Fibroblast of the aortic adventitia (primary cell): ENCODE results near the gene MYO1H. TPM values are rescaled to one million over a fixed set of nuclear protein-coding genes. Genes with fewer than 3 reads are reported as not detected.
A peak's percentile ranks its signal among the peaks of the same experiment; 100 is the strongest.
"Not testable (repeated sequence)": the region's sequence is repeated elsewhere in the genome, so short reads cannot be mapped to it uniquely, and the experiment has no call there.

Experiments
- DNase-seq: peaks from one replicate; pipeline ENCODE4 v3.0.0-alpha.2; 2010; ENCODE audit warnings: low read depth
- H3K4me3 ChIP-seq: 2 replicates; pipeline ENCODE4 v1.5.1; 2011; ENCODE audit warnings: low read depth, mild to moderate bottlenecking, control low read depth, low read length, moderate library complexity
- total RNA-seq: library from RNA; depleted of rRNA; stranded (reverse); fragments of >200 nt; gene quantifications from 2 replicates; pipeline ENCODE4 v1.2.3, GENCODE V29; 2012; ENCODE audit warnings: low replicate concordance
- TF ChIP-seq, protein P1 (sequence below): IDR thresholded peaks from 2 replicates; pipeline ENCODE4 v1.5.1; 2011; ENCODE audit warnings: mild to moderate bottlenecking, low read length, control low read depth, inconsistent platforms; ENCODE audit not compliant: insufficient read depth

Gene MYO1H
- total RNA-seq, 1 donor, result not detected

DNA sequence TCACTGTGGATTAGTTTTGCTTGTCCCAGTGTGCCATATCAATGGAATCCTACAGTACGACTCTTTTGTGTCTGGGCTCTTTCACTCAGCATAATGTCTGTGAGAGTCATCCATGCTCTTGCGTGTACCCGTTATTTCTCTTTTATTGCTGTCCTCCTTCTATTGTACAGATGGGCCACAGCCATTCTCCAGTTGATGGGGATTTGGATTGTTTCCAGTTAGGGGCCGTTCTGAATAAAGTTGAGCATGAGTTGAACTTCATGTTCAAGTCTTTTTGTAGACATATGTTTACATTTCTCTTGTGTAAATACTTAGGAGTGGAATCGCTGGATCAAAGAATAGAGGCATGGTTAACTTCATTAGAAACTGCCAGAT, 38.3 kb downstream of the MYO1H start:
- no peak overlapping the region for H3K4me3 ChIP-seq
- TF ChIP-seq, protein P1, sequence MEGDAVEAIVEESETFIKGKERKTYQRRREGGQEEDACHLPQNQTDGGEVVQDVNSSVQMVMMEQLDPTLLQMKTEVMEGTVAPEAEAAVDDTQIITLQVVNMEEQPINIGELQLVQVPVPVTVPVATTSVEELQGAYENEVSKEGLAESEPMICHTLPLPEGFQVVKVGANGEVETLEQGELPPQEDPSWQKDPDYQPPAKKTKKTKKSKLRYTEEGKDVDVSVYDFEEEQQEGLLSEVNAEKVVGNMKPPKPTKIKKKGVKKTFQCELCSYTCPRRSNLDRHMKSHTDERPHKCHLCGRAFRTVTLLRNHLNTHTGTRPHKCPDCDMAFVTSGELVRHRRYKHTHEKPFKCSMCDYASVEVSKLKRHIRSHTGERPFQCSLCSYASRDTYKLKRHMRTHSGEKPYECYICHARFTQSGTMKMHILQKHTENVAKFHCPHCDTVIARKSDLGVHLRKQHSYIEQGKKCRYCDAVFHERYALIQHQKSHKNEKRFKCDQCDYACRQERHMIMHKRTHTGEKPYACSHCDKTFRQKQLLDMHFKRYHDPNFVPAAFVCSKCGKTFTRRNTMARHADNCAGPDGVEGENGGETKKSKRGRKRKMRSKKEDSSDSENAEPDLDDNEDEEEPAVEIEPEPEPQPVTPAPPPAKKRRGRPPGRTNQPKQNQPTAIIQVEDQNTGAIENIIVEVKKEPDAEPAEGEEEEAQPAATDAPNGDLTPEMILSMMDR, result no peak
- no peak for DNase-seq

DNA sequence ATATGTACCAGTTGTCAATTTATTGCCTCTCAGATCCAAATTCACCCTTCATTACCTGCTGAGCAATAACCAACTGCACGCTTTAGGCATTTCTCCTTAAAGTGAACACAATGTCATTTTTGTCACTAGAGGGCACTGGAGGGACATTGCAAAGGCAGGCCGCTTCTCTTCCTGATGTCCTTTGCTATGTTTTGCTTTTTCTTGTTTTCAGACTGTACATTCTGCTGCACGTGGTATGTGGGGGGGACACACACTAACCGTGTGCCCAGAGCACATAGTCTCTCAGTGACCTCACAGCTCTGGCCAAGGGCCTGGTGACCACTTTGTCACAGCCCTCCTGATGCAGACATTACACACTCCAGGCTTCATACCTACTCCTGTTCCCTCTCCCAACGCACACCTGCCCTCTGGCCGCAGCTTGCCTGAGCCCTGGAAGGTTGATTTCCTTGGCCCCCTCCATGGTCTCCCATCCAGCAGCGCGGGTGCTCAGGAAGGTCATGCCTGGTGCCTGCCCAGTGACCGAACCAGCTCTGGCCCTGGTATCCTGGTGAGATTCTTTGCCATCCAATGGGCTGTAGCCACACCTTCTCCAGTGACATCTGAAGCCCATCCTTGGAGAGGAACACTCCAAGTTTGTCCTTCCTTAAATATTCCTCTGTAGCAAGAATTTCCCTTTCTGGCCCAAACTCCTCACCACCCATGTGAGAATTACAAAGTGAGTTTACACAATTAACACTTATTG, 39.9 kb downstream of the MYO1H start:
- peak; percentile 53 for DNase-seq
- H3K4me3 ChIP-seq, result no peak overlapping the region
- TF ChIP-seq, protein P1, result peak; percentile 63

DNA sequence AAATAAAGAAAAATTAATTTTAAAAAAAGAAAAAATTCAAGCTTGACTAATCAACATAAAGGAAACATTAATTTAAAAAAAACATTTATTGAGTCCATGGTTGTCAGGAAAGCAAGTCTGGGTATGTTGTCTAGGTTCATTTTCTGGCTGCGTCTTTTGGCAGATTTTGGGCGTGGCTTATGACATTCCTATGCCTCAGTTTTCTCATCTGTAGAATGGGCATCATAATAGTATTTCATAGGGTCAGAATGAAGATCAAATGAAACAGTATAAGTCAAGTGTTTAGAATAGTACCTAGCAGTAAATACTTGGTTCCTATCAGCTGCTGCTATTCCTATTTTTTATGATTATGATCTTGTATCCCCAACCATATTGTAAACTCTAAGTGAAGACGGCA, 40.5 kb downstream of the MYO1H start:
- TF ChIP-seq, protein P1, result no peak
- no peak for DNase-seq
- no peak overlapping the region for H3K4me3 ChIP-seq

DNA sequence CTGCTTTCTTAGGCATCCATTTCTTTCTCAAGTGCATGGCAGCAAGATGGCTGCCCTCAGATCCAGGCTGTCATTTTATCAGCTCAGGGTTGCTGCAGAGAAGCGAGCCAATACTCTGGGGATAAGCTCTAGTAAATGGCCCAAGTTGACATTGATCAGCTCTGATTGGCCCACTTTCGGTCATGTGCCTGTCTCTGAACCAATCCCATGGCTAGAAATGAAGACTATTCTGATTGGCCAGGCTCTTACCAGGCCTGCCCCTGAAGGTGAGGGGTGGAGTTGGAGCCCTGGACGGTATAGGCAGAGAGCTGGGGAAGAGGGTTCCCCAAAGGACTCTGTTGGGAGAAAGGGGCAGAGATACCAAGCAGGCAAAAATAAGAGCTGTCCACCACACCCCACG, 41.4 kb downstream of the MYO1H start:
- DNase-seq, result no peak
- TF ChIP-seq, protein P1, result no peak

DNA sequence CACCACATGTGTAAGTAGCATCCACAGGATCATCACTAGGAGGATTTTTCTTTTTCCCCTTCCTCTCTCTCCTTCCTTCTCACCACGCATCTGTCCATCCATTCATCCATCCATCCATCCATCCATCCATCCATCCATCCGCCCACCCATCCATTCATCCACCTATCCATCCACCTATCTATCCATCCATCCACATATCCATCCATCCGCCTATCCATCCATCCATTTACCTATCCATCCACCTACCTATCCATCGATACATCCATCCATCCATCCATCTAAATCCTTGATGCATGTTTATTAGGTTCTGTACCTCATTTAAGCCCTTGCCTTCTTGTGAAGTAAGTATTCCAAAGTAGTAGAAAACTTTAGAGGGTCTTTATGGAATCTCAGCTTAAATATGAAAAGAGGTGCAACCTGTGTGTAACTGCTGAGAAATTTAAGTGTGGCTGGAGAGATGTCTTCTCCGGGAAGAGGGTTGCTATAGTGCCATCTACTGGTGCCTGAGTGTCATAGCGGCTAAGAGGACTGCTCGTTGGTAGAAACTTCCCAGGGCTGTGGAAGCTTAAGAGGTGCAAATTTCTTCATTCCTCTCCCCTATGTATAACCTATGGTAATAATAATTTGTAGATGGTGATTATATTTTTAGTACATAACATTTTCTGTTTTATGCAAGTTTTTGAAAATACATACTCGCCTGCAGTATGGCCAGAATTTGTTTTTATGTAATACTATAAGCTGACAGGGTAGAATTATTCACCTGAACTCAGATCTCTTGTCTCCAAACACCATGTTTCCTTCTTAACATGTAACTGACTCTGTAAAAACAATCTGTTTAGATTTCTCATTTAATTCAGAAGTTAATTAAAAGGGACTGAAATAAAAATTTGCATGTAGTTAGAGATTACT, 46.0 kb downstream of the MYO1H start:
- TF ChIP-seq, protein P1, result peak; percentile 95
- peak; percentile 73 for DNase-seq
- no peak overlapping the region for H3K4me3 ChIP-seq

More for the DNA sequence above, 41.4 kb downstream of the MYO1H start:
- H3K4me3 ChIP-seq, result no peak overlapping the region

DNA sequence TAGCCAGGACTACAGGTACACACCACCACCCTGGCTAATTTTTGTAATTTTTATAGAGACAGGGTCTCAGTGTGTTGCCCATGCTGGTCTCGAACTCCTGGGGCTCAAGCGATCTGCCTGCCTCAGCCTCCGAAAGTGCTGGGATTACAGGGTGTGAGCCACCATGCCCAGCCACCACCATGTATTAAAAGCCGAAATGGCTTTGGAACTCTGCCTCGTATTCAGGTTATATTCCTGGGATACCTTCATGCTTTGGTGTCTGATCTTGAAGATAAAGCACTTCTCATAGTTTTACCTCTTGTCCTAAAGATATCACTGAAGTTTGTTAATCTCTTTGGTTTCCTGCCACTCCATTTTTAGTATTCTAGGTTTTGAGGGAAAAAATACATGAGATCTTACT, 47.2 kb downstream of the MYO1H start:
- TF ChIP-seq, protein P1, result no peak
- H3K4me3 ChIP-seq, result no peak overlapping the region
- DNase-seq, result no peak

DNA sequence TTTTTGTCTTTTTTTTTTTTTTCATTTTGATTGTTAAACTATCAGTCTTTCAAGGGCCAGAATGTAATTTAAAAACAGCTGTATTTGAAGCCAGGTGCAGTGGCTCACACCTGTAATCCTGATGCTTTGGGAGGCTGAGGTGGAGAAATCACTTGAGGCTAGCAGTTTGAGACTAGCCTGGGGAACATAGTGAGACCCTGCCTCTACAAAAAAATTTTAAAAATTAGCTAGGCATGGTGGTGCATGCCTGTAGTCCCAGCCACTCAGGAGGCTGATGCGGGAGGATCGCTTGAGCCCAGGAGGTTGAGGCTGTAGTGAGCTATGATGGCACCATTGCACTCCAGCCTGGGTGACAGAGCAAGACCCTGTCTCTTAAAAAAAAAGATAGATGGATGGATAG, 57.1 kb downstream of the MYO1H start:
- H3K4me3 ChIP-seq, DNase-seq: not testable (repeated sequence)

DNA sequence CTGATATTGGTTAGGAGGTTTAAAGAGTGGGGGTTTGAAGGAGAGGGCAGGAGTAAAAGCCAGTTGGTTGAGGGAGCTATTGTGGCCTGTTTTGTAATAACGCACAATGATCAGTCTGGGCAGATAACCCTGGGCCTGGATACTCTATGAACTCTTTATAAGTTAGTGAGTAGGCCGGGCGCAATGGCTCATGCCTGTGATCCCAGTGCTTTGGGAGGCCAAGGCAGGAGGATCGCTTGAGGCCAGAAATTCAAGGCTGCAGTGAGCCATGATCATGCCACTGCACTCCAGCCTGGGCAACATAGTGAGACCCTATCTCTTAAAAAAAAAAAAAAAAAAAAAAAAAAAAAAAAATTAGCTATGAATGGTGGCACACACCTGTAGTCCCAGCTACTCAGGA, 58.4 kb downstream of the MYO1H start:
- not testable (repeated sequence) for H3K4me3 ChIP-seq, DNase-seq
